GM21381 (cell line): Measurements from ENCODE around the gene IER5L.

Experiments used
- ATAC-seq: cut with Tn5 transposase; IDR thresholded peaks from one replicate; pipeline ENCODE4 v1.9.1; 2021; ENCODE audit warnings: mild to moderate bottlenecking, moderate library complexity; ENCODE audit not compliant: unreplicated experiment

The IER5L gene

DNA sequence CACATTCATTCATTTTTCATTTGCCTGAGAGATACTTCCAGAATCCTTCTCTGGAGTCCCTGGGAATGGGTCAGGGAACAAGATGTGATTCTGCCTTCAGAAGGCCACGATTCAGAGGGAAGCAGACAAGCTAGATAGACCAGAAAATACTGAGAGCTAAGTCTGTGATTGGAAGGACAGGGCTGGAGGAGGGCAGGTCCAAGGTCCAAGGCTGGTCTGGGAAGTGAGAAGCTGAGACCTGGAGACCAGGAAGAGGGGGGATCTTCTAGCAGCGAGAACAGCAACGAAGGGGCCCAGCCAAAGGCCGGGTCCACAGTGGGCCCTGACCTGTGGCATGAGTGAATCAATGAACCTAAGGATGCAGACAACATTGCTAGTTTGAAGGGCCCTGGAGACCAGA lies 4.1 kb upstream of the IER5L start:
- no peak for ATAC-seq

DNA sequence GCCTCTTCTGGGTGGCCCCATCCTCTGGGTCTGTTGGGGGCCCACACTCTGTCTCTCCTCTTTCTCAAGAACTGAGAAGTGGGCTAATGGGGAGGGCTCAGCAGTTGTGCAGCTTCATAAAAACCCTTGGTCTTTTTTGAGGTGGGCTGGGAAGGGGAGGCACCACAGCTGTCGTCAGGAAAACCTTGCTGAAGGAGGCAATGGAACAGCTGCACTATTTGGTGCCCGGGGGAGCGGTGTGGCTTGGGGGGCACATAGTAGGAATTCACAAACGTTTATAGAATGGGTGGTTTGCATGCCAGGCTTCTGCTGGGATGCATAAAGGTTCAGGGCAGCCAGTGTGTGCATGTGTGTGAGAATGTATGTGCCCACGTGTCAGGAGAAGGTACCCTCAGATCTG lies 3.2 kb upstream of the IER5L start:
- no peak for ATAC-seq

DNA sequence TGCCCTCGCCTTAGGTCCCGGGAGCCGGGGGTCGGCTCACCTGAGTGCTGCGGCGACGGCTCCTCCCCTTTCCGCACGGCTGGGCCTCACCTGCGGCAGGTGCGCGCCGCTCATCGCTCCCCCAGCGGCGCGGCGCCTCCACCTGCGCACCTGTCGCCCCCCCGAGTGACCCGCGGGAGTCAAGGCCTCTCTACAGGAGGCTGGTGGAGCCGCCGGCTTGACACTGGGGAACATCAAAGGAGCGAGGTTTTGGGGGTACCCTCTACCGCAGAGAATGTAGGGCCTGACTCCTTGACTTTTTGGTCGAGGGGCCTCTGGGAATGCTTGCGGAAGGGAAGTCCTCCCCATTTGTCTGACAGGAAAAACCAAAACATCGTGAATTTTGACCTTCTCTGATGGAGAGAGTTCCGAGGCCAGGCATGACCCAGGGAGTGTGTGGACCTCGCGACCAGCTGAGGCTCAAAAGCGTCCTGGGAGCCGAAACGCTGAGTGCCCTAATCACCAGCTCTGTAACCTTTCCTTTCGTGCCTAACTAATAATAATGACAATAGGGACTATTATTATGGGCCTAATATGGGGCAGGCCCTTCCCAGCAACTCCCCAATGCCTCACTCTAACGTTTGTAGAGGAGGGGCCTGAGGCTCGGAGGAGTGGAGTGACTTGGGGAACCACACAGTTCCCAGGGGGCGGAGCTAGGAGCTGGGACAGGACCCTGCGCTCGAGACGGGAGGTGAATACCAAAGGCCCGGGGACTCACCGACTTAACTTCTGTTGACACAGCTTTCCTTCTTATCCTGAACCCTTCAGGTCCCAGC lies 714 bp upstream of the IER5L start:
- no peak for ATAC-seq

DNA sequence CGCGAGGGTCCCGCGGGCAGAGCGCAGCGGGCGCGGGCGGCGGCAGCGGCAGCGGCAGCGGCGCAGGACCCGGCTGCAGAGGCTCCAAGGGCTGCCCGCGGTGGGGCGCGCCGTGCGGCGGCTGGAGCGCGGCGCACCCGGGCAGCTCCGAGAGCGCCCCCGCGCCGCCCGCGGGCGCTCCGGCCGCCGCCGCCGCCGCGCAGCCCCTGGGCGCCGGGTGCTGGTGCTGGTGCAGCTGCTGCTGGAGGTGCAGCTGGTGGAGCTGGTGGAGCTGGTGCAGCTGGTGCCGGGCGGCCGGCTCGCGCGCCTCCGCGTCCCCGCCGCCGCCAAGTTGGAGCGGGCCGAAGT lies 644 bp downstream of the IER5L start:
- ATAC-seq: peak; percentile 21

DNA sequence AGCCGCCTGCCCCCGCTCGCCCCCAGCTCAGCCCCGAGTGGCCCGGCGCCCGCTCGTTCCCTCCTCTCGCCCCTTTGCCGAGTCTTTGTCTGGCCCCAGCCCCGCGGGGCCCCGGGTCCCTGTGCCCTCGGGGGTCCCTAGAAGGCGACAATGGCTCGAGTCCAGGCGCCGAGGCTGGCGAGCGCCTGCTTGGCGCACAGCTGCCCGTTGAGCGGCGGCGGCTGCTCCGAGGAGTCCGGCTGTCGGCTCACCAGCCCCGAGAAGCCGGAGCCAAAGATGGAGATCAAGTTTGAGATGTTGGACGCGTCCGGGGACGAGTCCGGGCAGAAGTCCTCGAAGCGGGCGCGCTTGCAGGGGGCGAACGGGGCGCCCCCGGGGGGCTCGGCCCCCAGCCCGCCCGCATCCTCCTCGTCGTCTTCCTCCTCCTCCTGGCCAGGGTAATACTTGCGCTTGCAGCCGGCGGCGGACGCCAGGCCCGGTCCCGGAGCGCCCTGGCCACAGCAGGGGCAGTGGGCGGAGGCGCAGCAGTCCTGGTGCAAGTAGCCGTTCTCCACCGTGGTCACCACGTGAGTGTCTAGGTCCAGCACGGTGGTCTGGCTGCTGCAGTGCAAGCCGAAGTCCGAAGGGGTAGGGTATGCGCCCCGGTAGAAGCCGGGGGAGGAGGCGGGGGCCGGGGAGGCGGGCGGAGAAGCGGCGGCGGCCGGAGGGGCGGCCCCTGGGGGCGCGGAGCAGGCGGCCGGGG lies 1.2 kb downstream of the IER5L start:
- no peak for ATAC-seq

DNA sequence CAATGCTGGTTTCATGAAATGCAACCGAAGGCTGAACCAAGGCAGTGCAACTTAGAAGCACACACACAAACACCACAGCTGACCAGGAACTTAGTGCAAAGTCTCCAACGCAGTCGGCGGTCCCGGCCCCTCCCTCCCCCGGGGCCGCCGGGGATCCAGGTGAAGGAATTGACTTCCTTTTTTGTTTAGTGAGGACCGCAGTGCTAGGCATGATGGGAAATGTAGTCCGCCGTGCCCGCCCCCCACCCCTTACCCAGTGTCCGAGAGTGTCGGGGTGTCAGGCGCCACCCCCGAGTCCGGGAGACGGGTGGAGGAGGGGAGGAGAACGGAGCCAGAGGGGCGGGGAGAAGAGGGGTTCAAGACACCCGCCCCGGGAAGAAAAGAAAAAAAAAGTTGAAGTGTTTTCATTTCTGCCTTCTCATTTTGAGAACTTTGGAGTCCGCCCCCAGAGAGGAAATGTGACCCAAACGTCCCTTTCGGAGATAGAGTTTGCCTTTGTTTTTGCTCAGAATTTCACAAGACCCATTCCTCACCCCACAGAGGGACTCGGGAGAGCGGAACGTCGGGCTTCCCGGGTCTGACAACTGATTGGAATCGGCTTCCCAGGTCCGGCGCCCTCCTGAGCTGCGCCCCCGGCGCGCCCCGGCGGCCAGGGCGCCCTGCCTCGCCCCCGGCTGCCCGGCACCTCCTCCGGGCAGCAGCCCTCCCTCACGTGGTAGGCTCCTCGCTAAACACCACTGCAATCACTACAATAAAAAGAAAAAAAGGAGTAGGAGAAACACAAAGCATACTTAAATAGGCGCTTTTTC lies 2.0 kb downstream of the IER5L start:
- no peak for ATAC-seq

DNA sequence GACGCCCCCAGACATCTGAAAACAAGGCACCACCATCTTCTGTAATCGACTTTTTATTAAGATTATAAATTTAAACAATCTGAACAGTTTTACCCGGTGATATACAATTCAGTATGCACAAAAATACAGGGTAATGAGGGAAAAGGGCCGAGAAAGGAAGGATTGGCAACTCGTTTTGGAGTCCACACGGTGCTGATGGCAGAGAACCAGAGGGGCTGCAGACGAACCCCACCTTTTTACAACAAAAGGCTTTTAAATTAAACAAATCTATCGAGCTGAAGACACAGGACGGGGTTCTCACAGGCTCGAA lies 2.6 kb downstream of the IER5L start:
- no peak for ATAC-seq

DNA sequence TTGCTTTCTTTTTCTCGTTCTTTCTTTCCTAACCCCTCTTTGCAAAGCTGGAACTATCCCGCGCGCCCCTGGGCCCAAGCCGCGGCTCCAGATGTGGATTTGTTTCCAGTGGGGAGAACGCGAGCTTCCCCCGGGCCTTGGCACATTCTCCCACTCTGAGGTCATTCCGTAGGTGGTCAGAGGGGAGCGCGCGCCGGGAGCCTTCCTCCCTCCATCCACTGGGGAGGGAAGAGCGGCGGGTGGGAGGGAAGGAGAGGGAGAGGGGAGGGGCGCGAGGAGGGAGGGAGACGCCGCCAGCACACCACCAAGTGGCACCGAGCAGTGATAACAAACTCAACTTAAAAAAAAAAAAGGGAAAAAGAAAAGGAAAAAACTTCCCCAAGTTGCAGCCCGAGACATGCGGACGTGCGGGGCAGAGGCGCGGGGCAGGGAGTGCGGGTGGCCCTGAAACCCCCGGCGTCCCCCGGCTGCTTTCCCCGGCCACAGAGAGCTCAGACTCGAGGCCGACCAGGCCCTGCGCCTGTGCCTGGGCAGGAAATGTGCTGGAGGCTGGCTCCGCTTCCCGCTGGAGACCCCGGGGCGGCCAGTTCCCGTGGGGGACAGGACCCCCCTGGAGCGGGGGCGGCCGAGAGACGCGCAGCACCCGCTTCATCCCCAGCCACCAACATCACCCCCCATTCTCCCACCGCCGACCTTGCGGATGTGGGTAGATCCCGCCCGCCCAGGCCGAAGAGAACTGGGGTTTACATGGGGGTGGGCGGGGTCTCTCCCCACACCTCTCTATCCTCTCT lies 3.1 kb downstream of the IER5L start:
- ATAC-seq: no peak

DNA sequence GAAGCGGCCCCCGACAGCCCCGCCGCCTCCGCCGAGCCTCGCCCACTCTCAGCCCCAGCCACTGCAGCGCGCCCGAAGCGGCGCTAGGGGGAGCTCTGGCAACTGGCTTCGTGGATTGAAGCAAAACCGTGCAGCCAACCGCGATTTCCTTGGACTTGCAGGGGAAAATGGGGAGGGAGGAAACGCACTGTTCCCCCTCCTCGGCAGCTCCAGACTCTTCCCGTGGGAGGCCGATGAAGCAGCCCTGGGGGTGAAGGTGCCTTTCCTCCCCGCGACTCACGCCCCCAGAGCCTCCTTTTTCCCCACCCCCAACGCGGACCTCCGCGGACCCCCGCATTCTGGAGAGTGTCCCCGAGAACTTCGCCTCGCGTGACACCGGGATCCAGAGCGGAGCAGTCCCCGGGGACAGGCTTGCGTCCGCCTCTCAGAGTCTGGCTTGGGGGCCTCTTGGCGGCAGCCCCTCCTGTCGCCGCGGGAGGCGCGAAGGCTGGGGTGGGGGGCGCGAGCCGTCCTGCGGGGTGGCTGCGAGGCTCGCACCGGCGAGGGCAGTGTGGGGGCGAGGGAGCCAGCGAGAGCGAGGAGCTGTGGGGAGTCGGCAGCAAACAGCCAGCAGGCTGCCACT lies 3.8 kb downstream of the IER5L start:
- ATAC-seq: no peak

DNA sequence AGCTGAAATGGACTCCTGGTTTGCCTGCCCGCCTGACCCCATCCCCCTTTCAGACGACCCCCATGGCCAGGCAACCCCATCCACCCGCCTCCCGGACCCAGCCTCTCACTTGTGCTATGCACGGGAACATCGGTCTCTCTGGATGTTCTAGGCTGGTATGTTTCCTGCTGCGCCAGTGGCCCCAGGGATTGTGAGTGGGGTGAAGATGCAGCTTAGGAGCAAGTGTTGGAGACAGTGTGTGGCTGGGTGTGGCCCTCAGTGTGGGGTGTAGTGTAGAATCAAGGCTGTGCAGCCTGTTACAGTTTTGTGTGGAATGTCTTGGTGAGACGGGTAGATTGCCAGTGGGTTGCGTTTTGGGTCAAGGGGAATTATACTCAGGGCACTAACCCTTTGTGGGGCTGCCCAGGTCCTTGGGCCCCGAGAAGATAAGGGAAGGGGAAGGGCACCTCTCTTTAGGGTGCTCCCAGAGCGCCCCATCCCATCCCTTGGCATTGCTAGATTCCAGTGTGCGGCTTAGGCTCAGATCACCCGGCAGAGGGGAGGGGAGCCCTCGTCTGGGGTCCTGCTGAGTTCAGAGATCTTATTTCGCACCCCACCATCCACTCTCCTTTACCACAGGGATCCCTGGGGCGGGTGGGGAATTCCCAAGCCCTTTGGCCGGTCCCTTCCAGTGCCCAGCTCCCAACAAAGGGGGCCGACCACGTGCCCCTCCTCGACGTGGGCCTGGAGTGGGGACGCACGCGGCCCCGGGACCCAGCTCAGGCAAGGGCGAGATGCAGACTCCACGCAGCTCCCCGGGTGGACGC lies 4.6 kb downstream of the IER5L start:
- no peak for ATAC-seq

DNA sequence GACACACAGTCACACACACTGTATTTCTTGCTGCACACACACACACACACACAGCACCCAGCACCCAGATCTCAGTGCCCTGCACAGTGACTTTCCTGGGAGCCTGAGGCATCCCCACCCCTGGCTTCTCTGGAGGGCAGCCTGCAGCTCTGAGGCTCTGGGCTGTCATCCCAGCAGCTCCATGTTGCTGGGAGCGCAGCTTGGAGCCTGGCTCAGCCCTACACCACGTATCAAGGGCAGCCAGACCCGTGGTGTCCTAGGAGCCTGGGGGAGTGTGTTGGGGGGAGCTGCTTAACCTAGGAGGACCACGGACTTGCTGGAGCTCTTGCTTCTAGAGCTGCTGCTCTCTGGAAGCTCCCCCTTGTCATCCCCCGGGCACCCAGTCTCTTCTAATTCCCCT lies 5.2 kb downstream of the IER5L start:
- no peak for ATAC-seq

DNA sequence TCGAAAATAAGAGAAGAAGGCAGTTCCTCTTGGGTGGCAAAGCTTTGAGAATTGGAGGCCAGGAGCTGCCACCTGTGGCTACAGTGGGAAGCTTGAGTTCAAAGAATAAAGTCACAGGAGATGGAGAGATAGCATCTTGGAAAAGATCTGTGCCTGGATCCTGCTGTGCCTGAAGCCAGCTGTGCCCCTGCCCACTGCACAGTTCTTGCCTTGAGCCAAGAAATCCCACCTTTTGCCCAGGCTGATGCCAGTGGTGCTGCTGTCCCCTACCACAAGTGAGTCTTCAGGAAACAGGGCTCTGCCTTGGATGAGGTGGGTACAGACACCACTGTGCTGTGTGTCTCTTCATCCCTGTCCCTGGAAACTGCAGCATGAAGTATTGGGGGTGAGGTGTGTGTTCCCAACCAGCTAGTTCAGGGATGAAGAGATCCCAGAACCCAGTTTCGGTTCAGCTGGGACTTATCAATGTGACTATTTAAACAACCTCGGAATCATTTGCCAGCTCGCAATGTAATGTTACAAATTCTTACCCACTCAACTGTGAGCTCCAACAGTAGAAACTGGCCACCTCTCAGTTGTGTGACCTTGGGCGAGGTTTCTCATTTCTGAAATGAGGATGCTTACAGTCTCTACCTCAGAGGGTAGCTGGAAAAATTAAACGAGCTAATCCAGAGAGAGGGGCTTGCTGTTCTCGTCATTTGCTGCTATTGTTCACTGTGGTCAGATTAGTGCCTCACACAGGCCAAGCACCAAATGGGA lies 5.9 kb downstream of the IER5L start:
- ATAC-seq: no peak

DNA sequence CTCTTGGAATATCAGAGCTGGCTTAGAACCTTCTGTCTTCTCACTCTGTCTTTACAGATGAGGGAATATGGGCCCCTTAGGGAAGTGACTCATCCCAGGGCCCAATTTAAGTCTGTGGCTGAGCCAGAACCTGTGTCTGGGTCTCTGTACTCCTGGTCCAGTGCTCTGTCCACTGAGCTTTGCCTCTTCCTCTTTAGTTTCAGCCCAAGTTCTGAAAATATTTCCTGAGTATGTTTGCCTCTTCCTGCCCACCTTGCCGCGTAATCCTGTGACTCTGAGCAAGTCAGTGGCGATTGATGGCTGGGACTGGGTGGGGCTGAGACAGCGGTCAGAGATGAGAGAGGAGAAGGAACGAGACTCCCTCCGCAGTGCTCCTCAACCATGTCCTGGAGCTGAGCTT lies 7.8 kb downstream of the IER5L start:
- ATAC-seq: no peak

DNA sequence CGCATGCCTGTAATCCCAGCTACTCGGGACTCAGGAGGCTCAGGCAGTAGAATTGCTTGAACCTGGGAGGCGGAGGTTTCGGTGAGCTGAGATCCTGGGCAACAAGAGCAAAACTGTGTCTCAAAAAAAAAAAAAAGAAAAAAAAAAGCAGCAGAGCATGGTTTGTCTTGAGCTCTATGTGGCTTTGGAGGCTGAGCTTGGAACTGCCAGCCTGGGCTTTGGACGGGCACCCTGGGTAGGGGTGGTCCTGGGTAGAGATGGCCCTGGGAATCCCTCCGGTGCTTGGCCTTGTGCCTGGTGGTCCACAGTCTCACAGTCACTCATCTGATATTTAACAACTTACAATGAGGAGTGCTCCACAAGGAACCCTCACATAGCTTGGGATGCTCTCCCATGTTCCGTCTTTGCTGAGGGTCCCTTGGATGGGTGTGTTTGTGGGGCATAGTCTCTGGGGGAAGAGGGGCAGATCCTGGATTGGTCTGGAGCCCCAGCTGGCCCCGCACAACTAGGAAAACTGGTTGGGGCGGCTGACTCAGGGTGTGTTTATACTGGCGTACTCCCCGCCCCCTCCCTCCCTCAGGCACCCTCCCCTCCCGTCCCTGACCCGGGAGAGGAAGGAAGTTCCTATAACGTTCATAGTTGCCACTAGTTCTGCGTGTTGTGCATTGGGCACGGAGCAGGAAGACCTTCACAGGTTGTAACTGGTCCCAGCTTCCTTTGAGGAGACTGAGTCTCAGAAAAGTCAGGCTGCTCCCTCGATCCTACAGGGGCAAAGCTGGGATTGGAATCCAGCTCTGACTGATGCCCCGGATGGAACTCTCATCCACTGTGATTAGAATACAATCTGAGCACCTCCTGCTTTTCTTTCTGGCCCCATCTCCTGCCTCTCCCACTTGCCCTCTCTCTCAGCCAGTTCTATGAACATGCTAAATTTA lies 11.2 kb downstream of the IER5L start:
- ATAC-seq: no peak

DNA sequence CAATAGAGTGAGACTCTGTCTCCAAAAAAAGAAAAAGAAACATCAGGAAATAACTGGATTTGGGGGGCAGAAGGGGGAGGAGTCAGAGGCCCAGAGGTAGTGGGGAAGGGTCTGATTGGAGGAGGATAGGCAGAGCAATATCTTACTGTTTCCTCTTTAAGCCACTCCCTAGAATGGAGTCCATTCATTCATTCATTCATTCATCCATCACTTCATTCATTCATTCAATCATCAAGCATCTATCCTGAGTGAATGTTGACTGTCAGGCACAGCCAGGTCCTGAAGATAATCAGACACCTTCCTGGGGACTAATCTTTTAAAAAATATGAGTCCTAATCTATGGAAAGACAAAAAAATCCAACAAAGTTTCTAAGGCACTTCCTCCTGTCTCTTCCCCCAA lies 12.9 kb downstream of the IER5L start:
- ATAC-seq: no peak

DNA sequence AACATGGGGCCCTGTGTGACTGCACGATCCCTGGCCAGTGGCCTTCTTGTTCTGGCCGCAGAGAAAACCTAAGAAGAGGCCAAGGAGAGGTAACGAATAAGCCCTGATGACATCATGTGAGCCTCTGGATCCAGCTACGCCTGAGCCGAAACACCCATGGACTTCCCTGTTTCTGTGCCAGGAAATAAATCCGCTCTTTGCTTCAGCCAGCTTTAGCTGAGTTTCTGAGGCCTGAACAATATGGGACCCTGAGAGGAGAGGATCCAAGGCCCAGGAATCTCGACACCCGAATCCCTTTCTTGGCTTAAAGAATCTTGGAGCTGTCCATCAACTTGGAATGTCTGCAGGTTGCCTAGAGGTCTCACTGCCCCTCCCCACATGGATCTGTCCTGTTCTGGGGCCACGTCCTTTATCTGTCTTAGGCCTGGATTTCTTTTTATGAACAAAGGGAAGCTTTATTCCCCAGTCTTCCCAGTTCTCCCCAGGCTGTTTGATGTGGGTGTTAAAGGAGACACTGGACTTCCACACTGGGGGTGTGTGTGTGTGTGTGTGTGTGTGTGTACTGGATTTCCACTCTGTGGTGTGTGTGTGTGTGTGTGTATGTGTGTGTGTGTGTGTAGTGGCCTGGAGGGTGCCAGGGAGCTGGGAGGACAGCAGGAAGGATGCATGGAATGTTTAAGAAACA lies 13.7 kb downstream of the IER5L start:
- ATAC-seq: no peak

DNA sequence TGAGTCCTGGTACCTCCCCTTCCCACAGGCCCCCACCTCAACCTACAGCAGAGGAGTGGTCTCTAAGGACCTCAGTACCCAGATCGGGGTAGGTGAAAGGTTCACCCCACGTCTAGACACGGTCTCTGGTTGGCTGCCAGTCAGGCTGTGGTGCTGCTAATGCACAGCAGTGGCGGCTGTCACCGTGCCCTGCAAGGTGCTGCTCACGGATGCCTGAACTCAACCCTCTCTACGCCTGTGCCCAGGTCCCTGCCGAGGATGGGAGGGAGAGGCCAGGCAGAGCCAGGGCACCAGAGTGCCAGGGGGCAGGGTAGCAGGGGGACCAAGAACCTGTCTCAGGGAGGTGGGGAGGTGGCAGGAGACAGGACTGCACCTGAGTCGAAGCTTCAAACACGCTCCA lies 14.3 kb downstream of the IER5L start:
- ATAC-seq: no peak
